IMR-90 (cell line): ENCODE measurements around the gene MTF1. TPM values are rescaled to one million over a fixed set of nuclear protein-coding genes. Genes with fewer than 3 reads are reported as not detected.

Source experiments
- ATAC-seq: fragments of 200-7000 bp; cut with Tn5 transposase; 2 replicates; pipeline ENCODE4 v1.9.1; 2020; ENCODE audit warnings: low read depth, mild to moderate bottlenecking, moderate library complexity
- BruUV-seq: library from RNA; stranded (reverse); fragments of 400-500 nt; replicated peaks from 2 replicates; lab custom pipeline; 2021; lab: Mats Ljungman, UMichigan
- CTCF ChIA-PET: fragments of 300-600 bp; formaldehyde crosslinking; extraction: SDS; loops from one replicate; lab custom pipeline; 2021; ENCODE audit warnings: antibody characterized with exemption; lab: Yijun Ruan, JAX
- POLR2A ChIA-PET: fragments of 300-600 bp; sonication (Branson Sonifier 250); formaldehyde crosslinking; loops from one replicate; lab custom pipeline; 2022; ENCODE audit warnings: antibody characterized with exemption; ENCODE audit not compliant: unreplicated experiment; lab: Charles Lee
- DNase-seq: peaks from one replicate; pipeline ENCODE4 v3.0.0; 2013
- H2AFZ ChIP-seq: replicated peaks from 2 replicates; pipeline ENCODE3; 2013; ENCODE audit warnings: low read length, mild to moderate bottlenecking; ENCODE audit not compliant: poor library complexity
- H2AK5ac ChIP-seq: 2 replicates; pipeline ENCODE4 v1.6.1; 2013; ENCODE audit warnings: low read depth, low read length, inconsistent platforms
- H2AK9ac ChIP-seq: replicated peaks from 2 replicates; pipeline ENCODE3; 2013; ENCODE audit warnings: mild to moderate bottlenecking, low read depth, low read length, moderate library complexity; ENCODE audit not compliant: poor library complexity
- H2BK120ac ChIP-seq: 2 replicates; pipeline ENCODE4 v1.6.1; 2013; ENCODE audit warnings: low read depth, low read length, inconsistent platforms
- H2BK15ac ChIP-seq: 3 replicates; pipeline ENCODE4 v1.6.1; 2013; ENCODE audit warnings: low read depth, low read length, inconsistent platforms
- H2BK20ac ChIP-seq: 2 replicates; pipeline ENCODE4 v1.6.1; 2013; ENCODE audit warnings: low read depth, mild to moderate bottlenecking, inconsistent platforms, low read length, moderate library complexity
- H2BK5ac ChIP-seq: 2 replicates; pipeline ENCODE4 v1.6.1; 2013; ENCODE audit warnings: mild to moderate bottlenecking, low read depth, low read length, inconsistent platforms; ENCODE audit not compliant: poor library complexity, severe bottlenecking
- H3K14ac ChIP-seq: replicated peaks from 2 replicates; pipeline ENCODE4 v1.6.1; 2013; ENCODE audit warnings: low read depth, low read length, inconsistent platforms
- H3K18ac ChIP-seq: 2 replicates; pipeline ENCODE4 v1.6.1; 2013; ENCODE audit warnings: low read depth, low read length, control low read depth
- H3K23ac ChIP-seq: 2 replicates; pipeline ENCODE4 v1.6.1; 2013; ENCODE audit warnings: low read depth, low read length, inconsistent platforms
- H3K27ac ChIP-seq: 2 replicates; pipeline ENCODE4 v1.5.1; 2013; ENCODE audit warnings: mild to moderate bottlenecking, control low read depth, low read length; ENCODE audit not compliant: insufficient read depth
- H3K27me3 ChIP-seq: 2 replicates; pipeline ENCODE4 v1.6.1; 2013; ENCODE audit warnings: low read length; ENCODE audit not compliant: control insufficient read depth, insufficient read depth
- H3K36me3 ChIP-seq: 2 replicates; pipeline ENCODE4 v1.6.1; 2013; ENCODE audit warnings: low read length, mixed read lengths; ENCODE audit not compliant: control insufficient read depth, insufficient read depth
- H3K4ac ChIP-seq: 2 replicates; pipeline ENCODE4 v1.6.1; 2013; ENCODE audit warnings: low read depth, low read length, inconsistent platforms
- H3K4me1 ChIP-seq: 2 replicates; pipeline ENCODE4 v1.6.1; 2013; ENCODE audit warnings: low read length, mixed read lengths; ENCODE audit not compliant: control insufficient read depth, insufficient read depth
- H3K4me2 ChIP-seq: 2 replicates; pipeline ENCODE4 v1.6.1; 2013; ENCODE audit warnings: low read depth, mild to moderate bottlenecking, control low read depth, low read length, moderate library complexity
- H3K4me3 ChIP-seq: 2 replicates; pipeline ENCODE4 v1.5.1; 2013; ENCODE audit warnings: low read depth, mild to moderate bottlenecking, control low read depth, low read length, moderate library complexity; ENCODE audit not compliant: insufficient read depth
- H3K56ac ChIP-seq: 2 replicates; pipeline ENCODE4 v1.6.1; 2013; ENCODE audit warnings: low read length, inconsistent platforms; ENCODE audit not compliant: insufficient read depth; ENCODE audit errors: extremely low read depth
- H3K79me1 ChIP-seq, 2 experiments: 2 replicates each; pipeline ENCODE4 v1.6.1; 2013; ENCODE audit warnings: low read length in 2 of 2, inconsistent platforms in 1 of 2, low read depth in 1 of 2
- H3K9ac ChIP-seq: 2 replicates; pipeline ENCODE4 v1.6.1; 2013; ENCODE audit warnings: low read depth, low read length, control low read depth
- H3K9me1 ChIP-seq: 2 replicates; pipeline ENCODE4 v1.6.1; 2013; ENCODE audit warnings: low read length, inconsistent platforms; ENCODE audit not compliant: insufficient read depth
- H3K9me3 ChIP-seq: 2 replicates; pipeline ENCODE4 v1.6.1; 2013; ENCODE audit warnings: low read length; ENCODE audit not compliant: control insufficient read depth, insufficient read depth
- H4K20me1 ChIP-seq: 2 replicates; pipeline ENCODE4 v1.6.1; 2013; ENCODE audit warnings: low read length, inconsistent platforms; ENCODE audit not compliant: insufficient read depth
- H4K5ac ChIP-seq: 2 replicates; pipeline ENCODE4 v1.6.1; 2013; ENCODE audit warnings: mild to moderate bottlenecking, low read depth, low read length, control low read depth
- H4K8ac ChIP-seq, 2 experiments: 2 replicates each; pipeline ENCODE4 v1.6.1; 2013; ENCODE audit warnings: low read depth in 2 of 2, low read length in 2 of 2, control low read depth in 1 of 2, inconsistent platforms in 1 of 2
- H4K91ac ChIP-seq: 2 replicates; pipeline ENCODE4 v1.6.1; 2013; ENCODE audit warnings: low read depth, low read length, inconsistent platforms; ENCODE audit not compliant: insufficient read depth
- BHLHE40 ChIP-seq: fragments of 150-350 bp; IDR thresholded peaks from 2 replicates; pipeline ENCODE4 v1.6.1; 2016; ENCODE audit warnings: mild to moderate bottlenecking, low read depth, low read length
- CEBPB ChIP-seq: IDR thresholded peaks from 2 replicates; pipeline ENCODE4 v1.6.1; 2012; ENCODE audit warnings: low read depth, low read length, improper control_type of control experiment
- CHD1 ChIP-seq: IDR thresholded peaks from 2 replicates; pipeline ENCODE4 v1.6.1; 2012; ENCODE audit warnings: low read depth, low read length, improper control_type of control experiment
- MAFK ChIP-seq: IDR thresholded peaks from 2 replicates; pipeline ENCODE4 v1.6.1; 2012; ENCODE audit warnings: low read depth, low read length, improper control_type of control experiment
- POLR2A ChIP-seq: IDR thresholded peaks from 2 replicates; pipeline ENCODE4 v1.6.1; 2012; ENCODE audit warnings: mild to moderate bottlenecking, low read depth, low read length
- RAD21 ChIP-seq: IDR thresholded peaks from 2 replicates; pipeline ENCODE4 v1.6.1; 2012; ENCODE audit warnings: low read length, improper control_type of control experiment
- RCOR1 ChIP-seq: IDR thresholded peaks from 2 replicates; pipeline ENCODE4 v1.6.1; 2012; ENCODE audit warnings: mild to moderate bottlenecking, low read length, improper control_type of control experiment; ENCODE audit not compliant: insufficient replicate concordance
- RFX5 ChIP-seq: IDR thresholded peaks from 2 replicates; pipeline ENCODE4 v1.8.0; 2012; ENCODE audit warnings: low read depth, mild to moderate bottlenecking, low read length, moderate library complexity
- SMC3 ChIP-seq: fragments of 150-350 bp; IDR thresholded peaks from 2 replicates; pipeline ENCODE4 v1.6.1; 2016; ENCODE audit warnings: low read depth, mild to moderate bottlenecking, antibody characterized with exemption, low read length, moderate library complexity
- dilution Hi-C: fragments of 300-500 bp; cut with HindIII; formaldehyde crosslinking; loops from one replicate; pipeline ENCODE4 v1.14.3; 2018; ENCODE audit warnings: low sequenced_read_pairs; ENCODE audit not compliant: unreplicated experiment
- in situ Hi-C: fragments of 300-500 bp; cut with MboI; formaldehyde crosslinking; loops from 3 replicates; pipeline ENCODE4 v1.14.3; 2019; ENCODE audit warnings: low sequenced_read_pairs, inconsistent platforms, mixed read lengths
- intact Hi-C: fragments of 100-400 bp; cut with micrococcal nuclease; formaldehyde crosslinking; loops from 2 replicates; pipeline ENCODE4 v1.10.0; 2022
- polyA plus RNA-seq, 3 experiments: library from polyadenylated mRNA; depleted of rRNA; stranded (reverse); fragments of >200 nt; gene quantifications; 2 replicates each; pipeline ENCODE4 v1.2.3, GENCODE V29; 2012; ENCODE audit warnings: low replicate concordance in 1 of 3
- total RNA-seq: library from RNA; depleted of rRNA; stranded (reverse); fragments of >200 nt; gene quantifications from 2 replicates; pipeline ENCODE4 v1.2.3, GENCODE V29; 2012

MTF1 gene
- total and polyA plus RNA-seq, 2 of the 4 experiments (the other 2 are of a cell fraction), result 2.3 to 4.7 TPM

GRCh38 chr1:37851262-37851661 is 8.1 kb downstream of the MTF1 start:
- Histone ChIP-seq H3K9me1 (peaks cover 7% of the 10 kb centered on the region), H3K4me2 (no peak overlapping the region), H3K4me1 (peaks cover 4% of the 10 kb centered on the region; the same call in 1 of the 2 replicates), H3K4me3 (no peak overlapping the region), H3K36me3 (peaks cover 8% of the 10 kb centered on the region), H3K79me1 (peaks cover 44 to 71% of the 10 kb centered on the region in 2 experiments), H3K4ac (no peak overlapping the region), H3K9ac (no peak overlapping the region), H2AK5ac (no peak overlapping the region), H3K56ac (no peak overlapping the region), H4K5ac (no peak overlapping the region), H4K91ac (no peak overlapping the region), H2BK5ac (no peak overlapping the region), H3K18ac (no peak overlapping the region), H3K9me3 (no peaks in the 10 kb centered on the region), H2AFZ (no peak overlapping the region), H2BK20ac (no peak overlapping the region), H4K20me1 (peaks cover 21% of the 10 kb centered on the region; the same call in 1 of the 2 replicates), H3K14ac (no peak overlapping the region), H3K23ac (no peak overlapping the region), H2AK9ac (no peak overlapping the region), H2BK120ac (no peak overlapping the region), H4K8ac (no peak overlapping the region), H3K27ac (no peak overlapping the region), H3K27me3 (no peaks in the 10 kb centered on the region), H2BK15ac (no peak overlapping the region)
- BruUV-seq, result no TSS peak
- dilution Hi-C loops (no loop called here), in situ Hi-C loops (no loop called here), intact Hi-C loops (no loop called here)
- ATAC-seq (no peak), DNase-seq (no peak)
- TF ChIP-seq CHD1 (no peak), BHLHE40 (no peak), SMC3 (no peak), POLR2A (no peak), RCOR1 (no peak), MAFK (no peak; the same call in 1 of the 2 replicates), RAD21 (no peak), CEBPB (peak; percentile 77), RFX5 (no peak)
- CTCF ChIA-PET, result interaction anchor here (0.8 to 0.9 kb wide), 2 partner anchors 23 to 40 kb away, joined by 3 read pairs; no protein-coding TSS in a partner anchor
- POLR2A ChIA-PET, result no interaction called here
